Measurements from ENCODE around the gene PRDX4.
"Not testable (repeated sequence)": the region's sequence is repeated elsewhere in the genome, so short reads cannot be mapped to it uniquely, and the experiment has no call there.

PRDX4 gene

DNA sequence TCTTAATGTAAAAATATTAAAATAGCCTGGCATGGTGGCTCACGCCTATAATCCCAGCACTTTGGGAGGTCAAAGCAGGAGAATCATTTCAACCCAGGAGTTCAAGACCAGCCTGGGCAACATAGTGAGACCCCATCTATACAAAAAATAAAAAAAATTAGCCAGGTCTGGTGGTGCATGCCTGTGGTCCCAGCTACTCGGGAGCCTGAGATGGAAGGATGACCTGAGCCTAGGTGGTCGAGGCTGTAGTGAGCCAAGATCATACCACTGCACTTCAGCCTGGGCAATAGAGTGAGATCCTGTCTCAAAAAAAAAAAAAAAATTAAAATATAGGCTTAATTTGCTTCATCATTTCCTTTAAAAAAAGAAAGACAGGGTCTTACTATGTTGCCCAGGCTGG lies 9.2 kb downstream of the PRDX4 start:
- not testable (repeated sequence) for DNase-seq

DNA sequence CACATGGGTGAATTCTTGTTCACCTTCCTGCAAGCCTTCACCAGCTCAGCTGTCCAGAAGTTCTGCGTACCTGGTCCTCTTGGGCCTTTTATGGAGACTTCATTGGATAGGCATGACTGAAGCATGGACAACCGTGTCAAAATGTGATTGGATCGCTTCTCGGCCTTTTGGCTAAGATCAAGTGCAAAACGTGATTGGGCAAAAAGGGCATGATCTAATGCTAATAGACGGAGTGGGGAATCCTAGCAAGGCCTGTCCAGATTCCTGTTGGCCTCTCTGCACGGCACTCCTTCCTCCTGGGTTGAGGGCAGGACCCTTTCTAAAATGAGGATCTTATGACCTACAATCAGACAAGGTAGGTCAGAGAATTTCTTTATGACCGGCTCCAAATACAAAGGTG lies 24.9 kb downstream of the PRDX4 start:
- no peak for DNase-seq

GRCh38 chrX:23694606-23695005 lies 27.3 kb downstream of the PRDX4 start:
- DNase-seq, result peak; percentile 47 to 48

DNA sequence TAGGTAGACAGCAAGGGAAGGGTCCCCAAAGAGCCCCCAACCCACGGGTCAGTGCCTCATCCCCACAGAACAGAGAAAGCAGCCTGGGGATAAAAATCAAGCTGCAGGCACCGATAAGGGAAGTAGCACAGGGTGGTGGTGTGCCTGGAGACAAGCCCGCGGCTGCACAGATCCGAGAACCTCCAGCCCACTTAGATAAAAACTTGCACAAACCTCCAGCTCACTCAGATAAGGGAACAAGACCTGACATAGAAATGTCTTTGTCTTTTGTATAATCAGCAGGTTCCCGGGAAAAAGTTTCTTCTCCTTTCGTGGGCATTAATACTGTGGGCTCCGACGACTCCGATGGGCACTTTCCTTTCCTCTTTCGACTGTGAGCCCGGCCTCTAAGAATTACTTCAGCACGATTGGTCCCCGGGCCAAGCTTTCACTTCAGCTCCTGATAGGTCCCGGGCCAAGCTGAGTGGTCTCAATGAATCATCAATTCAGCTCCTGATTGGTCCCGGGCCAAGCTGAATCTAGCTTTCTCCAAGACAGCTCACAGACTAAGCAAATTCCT lies 32.4 kb downstream of the PRDX4 start:
- DNase-seq, result peak; percentile 58 to 70

DNA sequence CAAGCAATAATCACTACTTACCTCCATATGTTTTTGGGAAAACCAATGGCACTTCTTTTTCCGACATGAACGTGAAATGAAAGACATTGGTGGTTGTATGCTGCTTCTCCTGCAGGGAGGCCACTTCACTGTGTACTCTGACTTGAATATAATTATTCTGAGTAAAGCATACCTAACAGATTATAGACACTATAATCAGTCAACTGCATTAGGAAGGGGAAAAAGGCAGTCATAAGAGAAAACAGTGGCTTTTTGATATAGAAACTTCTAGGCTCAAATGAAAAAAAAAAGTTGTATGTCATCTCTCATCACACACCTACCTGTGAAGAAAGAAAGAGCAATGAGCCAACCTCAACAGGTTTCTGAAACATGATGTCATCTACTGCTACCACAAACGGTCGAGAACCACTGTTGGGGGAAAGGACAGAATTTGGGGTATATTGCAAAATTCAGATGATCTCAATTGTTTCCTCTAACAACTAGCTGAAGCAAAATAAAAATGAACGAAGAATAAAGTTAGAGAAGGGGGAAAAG lies 37.4 kb downstream of the PRDX4 start:
- no peak for DNase-seq

GRCh38 chrX:23705235-23705634 lies 37.9 kb downstream of the PRDX4 start:
- no peak for DNase-seq

DNA sequence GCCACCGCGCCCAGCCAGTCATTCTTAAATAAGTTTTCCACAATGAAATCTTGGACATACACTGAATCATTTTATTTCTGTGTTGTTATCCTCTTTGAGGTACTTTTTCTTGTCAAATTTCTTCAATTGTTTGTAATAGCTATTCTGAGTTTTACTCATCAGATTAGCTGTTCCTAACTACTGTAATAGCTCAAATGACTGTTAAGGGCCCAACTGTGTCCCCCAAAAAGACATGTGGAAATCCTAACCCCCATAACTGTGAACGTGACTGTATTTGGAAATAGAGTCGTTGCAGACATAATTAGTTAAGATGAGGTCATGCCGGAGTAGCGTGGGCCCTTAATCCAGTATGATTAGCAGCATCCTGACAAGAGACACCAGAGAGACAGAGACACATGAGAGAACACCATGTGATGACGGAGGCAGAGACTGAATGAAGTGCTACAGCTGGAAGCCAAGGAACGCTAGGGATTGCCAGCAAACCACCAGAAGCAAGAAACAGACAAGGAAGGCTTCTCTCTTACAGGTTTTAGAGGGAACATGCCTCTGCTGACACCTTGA lies 52.9 kb downstream of the PRDX4 start:
- no peak for DNase-seq

GRCh38 chrX:23726191-23726590 lies 58.9 kb downstream of the PRDX4 start:
- peak; percentile 24 to 66 for DNase-seq

DNA sequence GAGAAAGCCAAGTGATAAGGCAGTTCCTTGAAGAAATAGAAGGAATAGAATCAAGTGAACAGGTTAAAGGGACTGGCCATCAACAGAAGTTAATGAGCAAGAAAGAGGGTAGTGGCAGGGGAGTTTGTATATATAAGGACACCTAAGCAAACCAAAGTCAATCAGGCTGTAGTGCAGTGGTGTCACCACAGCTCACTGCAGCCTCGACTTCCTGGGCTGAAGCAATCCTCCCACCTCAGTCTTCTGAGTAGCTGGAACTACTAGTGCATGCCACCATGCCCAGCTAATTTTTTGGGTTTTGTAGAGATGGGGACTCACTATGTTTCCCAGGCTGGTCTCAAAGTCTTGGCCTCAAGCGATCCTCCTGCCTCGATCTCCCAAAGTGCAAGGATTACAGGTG lies 59.9 kb downstream of the PRDX4 start:
- peak; percentile 51 to 52 for DNase-seq

- no peak for DNase-seq
Measured at GRCh38 chrX:23729214-23729613, 61.9 kb downstream of the PRDX4 start.

GRCh38 chrX:23731951-23732350 lies 64.7 kb downstream of the PRDX4 start:
- peak; percentile 50 to 52 for DNase-seq

DNA sequence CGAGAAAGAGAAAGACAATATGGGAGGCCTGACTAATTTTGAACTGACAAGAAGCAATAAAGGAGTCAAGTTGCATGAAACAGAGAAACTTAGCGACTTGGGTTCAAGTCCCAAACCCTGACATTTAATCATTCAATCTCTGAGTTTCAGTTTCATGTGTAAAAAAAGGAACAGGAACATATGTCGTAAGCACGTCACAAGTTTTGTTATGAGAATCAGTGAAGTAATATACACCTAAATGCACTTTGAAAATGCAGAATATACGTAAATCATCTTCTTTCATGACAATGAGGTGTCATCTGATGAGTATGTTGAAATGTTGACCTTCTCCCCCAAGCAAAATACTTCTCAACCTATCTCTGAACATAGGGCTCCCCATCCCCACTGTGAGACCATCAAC lies 65.4 kb downstream of the PRDX4 start:
- DNase-seq, result peak; percentile 55 to 81

Measured in inflammatory macrophage (primary cell).